ENCODE measurements around the gene ESYT3.
"Not testable (repeated sequence)": the region's sequence is repeated elsewhere in the genome, so short reads cannot be mapped to it uniquely, and the experiment has no call there.

Gene ESYT3

GRCh38 chr3:138476526-138476925 lies 42.1 kb downstream of the ESYT3 start:
- Histone ChIP-seq H3K4me3 (no peak overlapping the region), H3K27ac (no peak overlapping the region)

- Histone ChIP-seq H3K27ac (no peak overlapping the region), H3K4me3 (no peak overlapping the region)
Observed at GRCh38 chr3:138477120-138477519, 42.7 kb downstream of the ESYT3 start.

- Histone ChIP-seq H3K4me3 (no peak overlapping the region), H3K27ac (no peak overlapping the region)
Observed at GRCh38 chr3:138477801-138478200, 43.4 kb downstream of the ESYT3 start.

- no peak overlapping the region for H3K27ac ChIP-seq
- no peak overlapping the region for H3K4me3 ChIP-seq
Observed at GRCh38 chr3:138479438-138479863, 45.0 kb downstream of the ESYT3 start.

GRCh38 chr3:138484672-138485071 lies 50.3 kb downstream of the ESYT3 start:
- H3K4me3 ChIP-seq, H3K27ac ChIP-seq: not testable (repeated sequence)

GRCh38 chr3:138486580-138486979 lies 52.2 kb downstream of the ESYT3 start:
- not testable (repeated sequence) for H3K4me3 ChIP-seq, H3K27ac ChIP-seq

- Histone ChIP-seq H3K4me3 (no peak overlapping the region), H3K27ac (no peak overlapping the region)
Observed at GRCh38 chr3:138491971-138492370, 57.6 kb downstream of the ESYT3 start.

GRCh38 chr3:138492980-138493675 lies 58.7 kb downstream of the ESYT3 start:
- H3K27ac ChIP-seq: no peak overlapping the region
- no peak overlapping the region for H3K4me3 ChIP-seq

- H3K4me3 ChIP-seq: no peak overlapping the region
- no peak overlapping the region for H3K27ac ChIP-seq
Observed at GRCh38 chr3:138493804-138494606, 59.6 kb downstream of the ESYT3 start.

GRCh38 chr3:138494607-138494929 lies 60.2 kb downstream of the ESYT3 start:
- no peak overlapping the region for H3K27ac ChIP-seq
- H3K4me3 ChIP-seq: no peak overlapping the region

GRCh38 chr3:138495638-138496037 lies 61.2 kb downstream of the ESYT3 start:
- H3K27ac ChIP-seq, H3K4me3 ChIP-seq: not testable (repeated sequence)

- no peak overlapping the region for H3K4me3 ChIP-seq
- H3K27ac ChIP-seq: no peak overlapping the region
Observed at GRCh38 chr3:138496436-138496835, 62.0 kb downstream of the ESYT3 start.

GRCh38 chr3:138497021-138497420 lies 62.6 kb downstream of the ESYT3 start:
- Histone ChIP-seq H3K27ac (no peak overlapping the region), H3K4me3 (no peak overlapping the region)

GRCh38 chr3:138497851-138498250 lies 63.4 kb downstream of the ESYT3 start:
- Histone ChIP-seq H3K4me3 (no peak overlapping the region), H3K27ac (no peak overlapping the region)

GRCh38 chr3:138498991-138499390 lies 64.6 kb downstream of the ESYT3 start:
- no peak overlapping the region for H3K4me3 ChIP-seq
- H3K27ac ChIP-seq: no peak overlapping the region

- H3K4me3 ChIP-seq: no peak overlapping the region
- no peak overlapping the region for H3K27ac ChIP-seq
Observed at GRCh38 chr3:138507524-138507923, 73.1 kb downstream of the ESYT3 start.

GRCh38 chr3:138509586-138509985 lies 75.2 kb downstream of the ESYT3 start:
- Histone ChIP-seq H3K4me3 (no peak overlapping the region), H3K27ac (no peak overlapping the region)

GRCh38 chr3:138511945-138512344 lies 77.5 kb downstream of the ESYT3 start:
- no peak overlapping the region for H3K4me3 ChIP-seq
- no peak overlapping the region for H3K27ac ChIP-seq

GRCh38 chr3:138513090-138513843 lies 78.9 kb downstream of the ESYT3 start:
- no peak overlapping the region for H3K27ac ChIP-seq
- H3K4me3 ChIP-seq: no peak overlapping the region

- not testable (repeated sequence) for H3K4me3 ChIP-seq, H3K27ac ChIP-seq
Observed at GRCh38 chr3:138521445-138521844, 87.0 kb downstream of the ESYT3 start.
